Liver (tissue), 3 donors: ENCODE data around the gene FUT4.

ENCODE experiments used
- CTCF ChIP-seq: fragments of 150-350 bp; IDR thresholded peaks from 2 replicates; pipeline ENCODE4 v1.5.1; 2017; ENCODE audit warnings: improper control_type of control experiment, low read depth, low read length; ENCODE audit not compliant: missing input control
- EGR1 ChIP-seq, 2 donors: IDR thresholded peaks; 2 replicates each; pipeline ENCODE4 v1.6.1; 2016 to 2018; ENCODE audit warnings: antibody characterized with exemption in 2 of 2, low read depth in 2 of 2
- JUND ChIP-seq, 2 donors: IDR thresholded peaks; 2 replicates each; pipeline ENCODE4 v1.6.1; 2016; ENCODE audit warnings: antibody characterized with exemption in 2 of 2
- NR2F2 ChIP-seq: IDR thresholded peaks from 2 replicates; pipeline ENCODE4 v1.6.1; 2016; ENCODE audit warnings: antibody characterized with exemption
- RAD21 ChIP-seq, 2 donors: IDR thresholded peaks; 2 replicates each; pipeline ENCODE4 v1.6.1; 2016; ENCODE audit warnings: antibody characterized with exemption in 2 of 2, mild to moderate bottlenecking in 2 of 2
- RXRA ChIP-seq, 2 donors: IDR thresholded peaks; 2 replicates each; pipeline ENCODE4 v1.6.1; 2017 to 2018; ENCODE audit warnings: antibody characterized with exemption in 2 of 2, mild to moderate bottlenecking in 1 of 2
- SP1 ChIP-seq: IDR thresholded peaks from 2 replicates; pipeline ENCODE4 v1.6.1; 2018; ENCODE audit warnings: antibody characterized with exemption, mild to moderate bottlenecking
- YY1 ChIP-seq: IDR thresholded peaks from 2 replicates; pipeline ENCODE4 v1.6.1; 2016; ENCODE audit warnings: antibody characterized with exemption, mild to moderate bottlenecking
- TF ChIP-seq, protein P1 (sequence below): IDR thresholded peaks from 2 replicates; pipeline ENCODE4 v1.6.1; 2016; ENCODE audit warnings: antibody characterized with exemption
- TF ChIP-seq, protein P2 (sequence below): IDR thresholded peaks from 2 replicates; pipeline ENCODE4 v1.6.1; 2016; ENCODE audit warnings: antibody characterized with exemption
- donor health status: healthy.
- donor health status: healthy.

GRCh38 chr11:94536386-94536785 is 7.3 kb upstream of the FUT4 start:
- TF ChIP-seq YY1 (no peak), JUND (IDR thresholded peaks at IDR 0.05) (no peak), CTCF (no peak), RXRA (IDR thresholded peaks at IDR 0.05) (no peak), SP1 (no peak), NR2F2 (no peak), EGR1 (IDR thresholded peaks at IDR 0.05; ENCODE audit: low read depth in 2 of 2) (no peak), RAD21 (IDR thresholded peaks at IDR 0.05) (no peak)
- TF ChIP-seq, protein P1, sequence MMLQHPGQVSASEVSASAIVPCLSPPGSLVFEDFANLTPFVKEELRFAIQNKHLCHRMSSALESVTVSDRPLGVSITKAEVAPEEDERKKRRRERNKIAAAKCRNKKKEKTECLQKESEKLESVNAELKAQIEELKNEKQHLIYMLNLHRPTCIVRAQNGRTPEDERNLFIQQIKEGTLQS = no peak
- TF ChIP-seq, protein P2, sequence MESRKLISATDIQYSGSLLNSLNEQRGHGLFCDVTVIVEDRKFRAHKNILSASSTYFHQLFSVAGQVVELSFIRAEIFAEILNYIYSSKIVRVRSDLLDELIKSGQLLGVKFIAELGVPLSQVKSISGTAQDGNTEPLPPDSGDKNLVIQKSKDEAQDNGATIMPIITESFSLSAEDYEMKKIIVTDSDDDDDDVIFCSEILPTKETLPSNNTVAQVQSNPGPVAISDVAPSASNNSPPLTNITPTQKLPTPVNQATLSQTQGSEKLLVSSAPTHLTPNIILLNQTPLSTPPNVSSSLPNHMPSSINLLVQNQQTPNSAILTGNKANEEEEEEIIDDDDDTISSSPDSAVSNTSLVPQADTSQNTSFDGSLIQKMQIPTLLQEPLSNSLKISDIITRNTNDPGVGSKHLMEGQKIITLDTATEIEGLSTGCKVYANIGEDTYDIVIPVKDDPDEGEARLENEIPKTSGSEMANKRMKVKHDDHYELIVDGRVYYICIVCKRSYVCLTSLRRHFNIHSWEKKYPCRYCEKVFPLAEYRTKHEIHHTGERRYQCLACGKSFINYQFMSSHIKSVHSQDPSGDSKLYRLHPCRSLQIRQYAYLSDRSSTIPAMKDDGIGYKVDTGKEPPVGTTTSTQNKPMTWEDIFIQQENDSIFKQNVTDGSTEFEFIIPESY = no peak
